T-helper 1 cell treated with Interleukin-12 subunit alpha and Interleukin-12 subunit beta and Interleukin-4 antibody, amounts not matched to agents 30 μg/mL and 1 μg/mL, for 36 hours (primary cell): ENCODE measurements around the gene PHEX.

ENCODE experiments used
- H3K27ac Mint-ChIP-seq: one replicate; pipeline ENCODE4 v1.8.0; 2021; ENCODE audit warnings: mild to moderate bottlenecking, mixed read lengths
- H3K27me3 Mint-ChIP-seq: one replicate; pipeline ENCODE4 v1.8.0; 2021; ENCODE audit warnings: low read depth, mixed read lengths
- H3K36me3 Mint-ChIP-seq: one replicate; pipeline ENCODE4 v1.8.0; 2021; ENCODE audit warnings: low read depth, mixed read lengths
- H3K4me1 Mint-ChIP-seq: one replicate; pipeline ENCODE4 v1.8.0; 2021; ENCODE audit warnings: low read depth, mixed read lengths
- H3K4me3 Mint-ChIP-seq: one replicate; pipeline ENCODE4 v1.8.0; 2021; ENCODE audit warnings: mild to moderate bottlenecking, moderate library complexity, mixed read lengths
- H3K9me3 Mint-ChIP-seq: one replicate; pipeline ENCODE4 v1.8.0; 2021; ENCODE audit warnings: mixed read lengths

Gene PHEX

DNA sequence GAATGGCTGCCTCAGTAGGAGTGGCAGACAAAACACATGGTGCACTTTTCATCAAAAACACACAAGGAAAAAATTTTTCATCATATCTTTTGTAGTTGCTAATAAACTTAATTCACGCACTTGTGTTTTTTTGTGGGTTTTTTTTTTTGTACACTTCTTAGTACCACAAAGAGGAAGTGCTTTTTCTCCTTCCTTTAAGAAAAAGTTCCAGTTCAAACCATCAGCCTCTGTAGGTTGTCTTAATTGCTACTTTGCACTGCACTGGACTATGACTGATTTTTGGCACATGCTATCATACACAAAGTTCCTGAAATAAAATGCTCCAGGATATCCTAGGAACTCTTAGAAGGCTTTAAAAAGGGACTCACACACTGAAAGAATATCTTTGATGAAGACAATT is at the start of gene PHEX:
PHEX (plus strand) TSS at position 242 of the 400 bp plus-strand sequence. CDS start 681 bp downstream, outside the sequence.
- Mint-ChIP-seq H3K36me3 (no peaks in the 10 kb centered on the region), H3K4me1 (no peaks in the 10 kb centered on the region), H3K4me3 (no peak within 1 kb of the TSS), H3K27ac (no peak within 1 kb of the TSS), H3K9me3 (no peaks in the 10 kb centered on the region), H3K27me3 (no peaks in the 10 kb centered on the region)

DNA sequence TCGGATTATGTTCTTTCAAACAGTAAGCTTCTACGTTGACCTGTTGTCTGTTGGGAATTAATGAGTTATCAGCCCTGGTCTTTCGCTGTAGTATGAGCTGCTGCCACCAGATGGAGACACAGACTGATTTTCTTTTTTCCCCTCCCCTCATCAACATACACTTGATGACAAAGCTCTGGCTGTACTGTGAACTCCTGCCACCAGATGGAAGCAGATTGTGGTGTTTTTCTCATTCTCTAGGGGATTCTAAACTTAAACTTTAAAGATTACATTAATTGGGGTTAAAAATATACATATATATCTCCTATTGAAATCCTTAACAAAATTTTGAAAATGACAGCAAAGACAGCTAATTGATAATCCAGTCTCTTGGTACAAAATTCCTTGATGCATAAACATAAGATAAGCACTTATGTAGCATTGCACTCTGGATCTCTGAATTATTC is 46.8 kb upstream of the PHEX start:
- H3K27me3 Mint-ChIP-seq: no peaks in the 10 kb centered on the region
- H3K36me3 Mint-ChIP-seq: peaks cover 11% of the 10 kb centered on the region
- H3K27ac Mint-ChIP-seq: peak overlapping the region; percentile 3

DNA sequence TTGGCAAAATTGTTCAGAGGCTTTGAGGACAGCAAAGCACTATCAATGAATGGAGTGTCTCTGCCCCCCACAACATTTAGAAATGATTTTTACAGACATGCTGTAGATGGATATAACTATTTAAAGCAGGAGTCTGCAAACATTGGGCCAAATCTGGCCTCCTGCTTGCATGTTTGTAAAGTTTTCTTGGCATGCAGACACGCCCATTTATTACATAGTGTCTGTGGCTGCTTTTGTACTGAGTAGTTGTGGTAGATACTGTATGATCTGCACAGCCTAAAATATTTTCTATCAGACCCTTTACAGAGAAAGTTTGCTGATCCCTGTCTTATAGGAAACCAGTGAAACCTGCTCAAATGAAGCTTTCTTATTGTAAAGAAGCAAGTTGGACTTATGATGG is 45.5 kb upstream of the PHEX start:
- Mint-ChIP-seq H3K4me1 (peaks cover 5% of the 10 kb centered on the region), H3K27ac (no peak overlapping the region), H3K36me3 (peaks cover 12% of the 10 kb centered on the region), H3K9me3 (no peaks in the 10 kb centered on the region), H3K4me3 (no peak overlapping the region), H3K27me3 (no peaks in the 10 kb centered on the region)

More for the DNA sequence above, 46.8 kb upstream of the PHEX start:
- no peaks in the 10 kb centered on the region for H3K9me3 Mint-ChIP-seq
- H3K4me3 Mint-ChIP-seq: no peak overlapping the region
- peaks cover 5% of the 10 kb centered on the region for H3K4me1 Mint-ChIP-seq

DNA sequence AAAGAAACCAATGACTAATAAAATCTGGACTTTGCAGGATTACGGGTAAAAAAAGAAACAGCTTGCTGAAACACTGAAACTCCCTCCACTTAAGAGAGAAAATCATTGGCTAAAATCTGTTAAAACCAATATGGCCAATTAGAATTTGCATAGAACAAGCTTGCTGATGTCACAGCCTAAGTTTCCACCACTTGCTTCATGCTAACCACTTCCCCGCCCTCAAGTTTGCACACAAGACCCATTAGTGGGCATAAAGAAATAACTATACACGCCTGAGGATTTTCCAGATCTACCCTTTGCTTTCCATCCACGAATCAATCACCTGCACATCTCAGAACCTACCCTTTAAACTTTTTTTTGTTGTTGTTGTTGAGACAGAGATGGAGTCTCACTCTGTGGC is 42.7 kb upstream of the PHEX start:
- Mint-ChIP-seq H3K4me3 (no peak overlapping the region), H3K9me3 (no peaks in the 10 kb centered on the region), H3K27me3 (no peaks in the 10 kb centered on the region), H3K4me1 (peaks cover 5% of the 10 kb centered on the region), H3K36me3 (peaks cover 18% of the 10 kb centered on the region), H3K27ac (peak overlapping the region; percentile 36)

DNA sequence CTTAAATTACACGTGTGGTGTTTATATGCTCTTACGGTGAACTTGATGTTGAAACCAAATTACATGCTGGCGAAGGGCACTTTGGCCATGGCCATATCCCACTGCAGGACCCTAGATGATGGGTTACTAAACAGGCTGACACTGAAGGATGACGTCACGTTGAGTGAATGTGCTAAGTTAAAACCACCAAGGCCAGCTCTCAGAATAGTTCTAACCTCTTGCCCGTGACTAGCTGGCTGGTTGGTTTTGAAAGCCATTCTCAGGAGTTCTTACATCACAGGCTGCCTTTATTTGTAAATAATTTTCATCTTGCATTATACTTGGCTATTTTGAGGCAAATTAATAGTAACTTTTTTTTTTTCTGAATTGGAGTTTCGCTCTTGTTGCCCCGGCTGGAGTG is 41.3 kb upstream of the PHEX start:
- no peaks in the 10 kb centered on the region for H3K9me3 Mint-ChIP-seq
- H3K27ac Mint-ChIP-seq: no peak overlapping the region
- no peaks in the 10 kb centered on the region for H3K27me3 Mint-ChIP-seq
- no peak overlapping the region for H3K4me3 Mint-ChIP-seq
- peaks cover 22% of the 10 kb centered on the region for H3K36me3 Mint-ChIP-seq
- H3K4me1 Mint-ChIP-seq: peaks cover 5% of the 10 kb centered on the region

DNA sequence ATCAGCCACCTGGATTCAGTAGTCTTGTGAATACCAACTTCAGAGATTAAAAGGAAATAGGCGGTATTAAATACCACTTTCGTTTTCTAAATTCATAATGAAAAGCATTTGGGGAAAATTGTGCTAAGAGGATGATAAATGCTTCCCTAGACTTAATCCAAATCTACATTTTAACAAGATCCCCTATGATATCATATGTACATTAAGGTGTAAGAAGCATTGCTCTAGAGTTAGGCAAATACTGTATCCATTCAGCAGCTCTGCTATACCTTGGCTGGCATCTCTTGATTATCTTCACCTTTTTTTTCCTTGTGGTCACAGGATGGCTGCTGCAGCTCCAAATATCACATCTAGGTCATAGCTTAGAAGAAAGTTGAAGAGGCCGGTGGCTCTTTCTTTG is 40.6 kb upstream of the PHEX start:
- Mint-ChIP-seq H3K27ac (no peak overlapping the region), H3K9me3 (no peaks in the 10 kb centered on the region), H3K4me1 (peaks cover 6% of the 10 kb centered on the region), H3K36me3 (peaks cover 22% of the 10 kb centered on the region), H3K4me3 (no peak overlapping the region), H3K27me3 (no peaks in the 10 kb centered on the region)

DNA sequence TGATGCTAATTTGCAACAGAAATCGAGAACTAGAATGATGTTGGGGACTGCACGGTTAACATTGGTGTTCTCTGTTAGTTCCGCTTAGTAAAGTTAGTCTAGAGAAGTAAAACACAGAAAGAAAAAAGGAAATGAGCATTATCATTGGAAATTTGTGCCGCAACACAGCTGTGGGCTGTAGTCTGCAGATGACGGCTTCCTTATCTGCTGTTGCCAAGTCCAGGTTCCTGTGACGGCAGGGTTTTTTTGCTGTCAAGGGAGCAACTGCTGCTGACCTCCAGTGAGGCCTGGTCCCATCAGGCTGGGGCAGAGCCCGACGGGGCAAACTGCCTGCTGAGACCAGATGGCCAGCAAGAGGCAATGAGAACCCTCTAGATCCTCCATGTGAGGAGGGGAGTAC is 38.9 kb upstream of the PHEX start:
- no peaks in the 10 kb centered on the region for H3K9me3 Mint-ChIP-seq
- H3K27ac Mint-ChIP-seq: no peak overlapping the region
- H3K4me3 Mint-ChIP-seq: no peak overlapping the region
- peaks cover 27% of the 10 kb centered on the region for H3K36me3 Mint-ChIP-seq
- no peaks in the 10 kb centered on the region for H3K27me3 Mint-ChIP-seq
- H3K4me1 Mint-ChIP-seq: peaks cover 11% of the 10 kb centered on the region

DNA sequence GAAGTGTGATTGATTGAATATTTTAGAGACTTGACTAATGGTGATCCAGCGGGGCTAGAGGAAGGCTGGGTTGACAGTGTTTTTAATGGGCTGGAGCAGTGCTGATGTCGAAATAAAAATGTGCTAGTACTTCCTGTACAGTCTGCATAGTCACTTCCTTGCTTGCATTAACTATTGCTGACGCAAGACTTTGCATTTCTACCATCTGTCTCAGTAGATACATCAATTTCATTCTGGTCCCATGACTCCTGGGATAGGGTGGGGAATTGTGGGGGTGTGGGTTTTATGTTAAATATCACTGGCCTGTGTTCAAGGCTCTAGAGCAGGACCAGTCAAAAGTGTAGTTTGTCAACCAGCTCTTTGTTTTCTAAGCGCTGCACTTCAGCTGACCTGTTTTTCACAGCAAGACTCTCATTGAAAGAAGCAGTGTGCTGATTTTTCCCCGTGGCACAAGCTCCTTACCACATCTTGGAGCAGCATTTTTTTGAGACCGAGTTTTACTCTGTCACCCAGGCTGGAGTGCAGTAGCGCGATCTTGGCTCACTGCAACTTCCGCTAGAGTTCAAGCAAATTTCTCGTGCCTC is 35.2 kb upstream of the PHEX start:
- Mint-ChIP-seq H3K4me1 (peaks cover 5% of the 10 kb centered on the region), H3K36me3 (peaks cover 23% of the 10 kb centered on the region), H3K4me3 (no peak overlapping the region), H3K27me3 (no peaks in the 10 kb centered on the region), H3K27ac (no peak overlapping the region), H3K9me3 (no peaks in the 10 kb centered on the region)

DNA sequence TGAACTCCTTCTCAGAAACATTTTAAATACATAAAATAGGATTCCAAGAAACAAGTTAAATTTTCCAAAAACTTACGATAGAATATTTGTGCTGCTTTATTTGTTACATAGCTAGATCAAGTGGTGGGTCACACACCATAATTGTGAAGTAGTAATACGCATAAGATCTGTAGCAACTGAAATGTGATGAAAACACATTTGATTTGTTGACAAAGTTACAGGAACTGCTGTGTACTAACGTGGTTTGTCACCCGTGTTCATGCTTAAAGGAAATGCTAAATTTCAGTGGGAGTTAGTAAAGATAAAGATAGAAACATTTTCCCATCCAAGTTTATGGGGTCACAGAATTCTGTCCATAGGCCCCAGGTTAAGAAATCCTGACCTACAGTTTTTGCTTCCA is 34.1 kb upstream of the PHEX start:
- peaks cover 6% of the 10 kb centered on the region for H3K9me3 Mint-ChIP-seq
- no peak overlapping the region for H3K27ac Mint-ChIP-seq
- no peak overlapping the region for H3K4me3 Mint-ChIP-seq
- H3K27me3 Mint-ChIP-seq: no peaks in the 10 kb centered on the region
- H3K36me3 Mint-ChIP-seq: peaks cover 28% of the 10 kb centered on the region
- peaks cover 5% of the 10 kb centered on the region for H3K4me1 Mint-ChIP-seq

DNA sequence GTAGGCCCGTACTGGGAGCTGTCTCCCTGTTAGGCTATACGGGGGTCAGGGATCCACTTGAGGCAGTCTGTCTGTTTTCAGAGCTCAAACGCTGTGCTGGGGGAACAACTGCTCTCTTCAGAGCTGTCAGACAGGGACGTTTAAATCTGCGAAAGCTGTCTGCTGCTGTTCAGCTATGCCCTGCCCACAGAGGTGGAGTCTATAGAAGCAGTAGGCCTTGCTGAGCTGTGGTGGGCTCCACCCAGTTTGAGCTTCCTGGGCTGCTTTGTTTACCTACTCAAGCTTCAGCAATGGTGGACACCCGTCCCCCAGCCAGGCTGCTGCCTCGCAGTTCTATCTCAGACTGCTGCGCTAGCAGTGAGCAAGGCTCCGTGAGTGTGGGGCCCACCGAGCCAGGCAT is 27.3 kb upstream of the PHEX start:
- H3K4me1 Mint-ChIP-seq: peaks cover 2% of the 10 kb centered on the region

DNA sequence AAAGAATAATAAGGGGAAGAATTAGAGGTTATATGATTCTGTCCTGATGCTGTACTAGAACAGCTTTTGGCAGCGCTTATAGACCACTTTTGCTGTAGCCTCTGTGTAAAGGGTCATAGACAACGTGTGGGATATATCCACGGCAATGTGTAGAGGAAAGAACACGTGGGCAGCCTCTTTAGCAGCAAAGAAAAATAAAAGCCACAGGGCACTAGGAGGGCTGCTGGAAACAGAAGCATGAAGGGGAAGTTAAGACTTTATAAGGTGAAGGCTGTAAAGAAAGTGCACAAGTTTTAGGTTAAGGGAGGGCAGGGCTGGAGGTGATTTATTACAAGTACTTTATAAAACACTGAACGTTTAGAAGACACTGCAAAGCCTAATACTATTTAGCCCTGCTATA is 20.1 kb upstream of the PHEX start:
- Mint-ChIP-seq H3K27me3 (no peaks in the 10 kb centered on the region), H3K4me1 (no peaks in the 10 kb centered on the region), H3K36me3 (no peaks in the 10 kb centered on the region), H3K4me3 (no peak overlapping the region), H3K27ac (no peak overlapping the region), H3K9me3 (no peaks in the 10 kb centered on the region)

More for the DNA sequence above, 27.3 kb upstream of the PHEX start:
- no peak overlapping the region for H3K27ac Mint-ChIP-seq
- H3K27me3 Mint-ChIP-seq: no peaks in the 10 kb centered on the region
- peaks cover 6% of the 10 kb centered on the region for H3K9me3 Mint-ChIP-seq
- H3K4me3 Mint-ChIP-seq: no peak overlapping the region
- peaks cover 14% of the 10 kb centered on the region for H3K36me3 Mint-ChIP-seq

DNA sequence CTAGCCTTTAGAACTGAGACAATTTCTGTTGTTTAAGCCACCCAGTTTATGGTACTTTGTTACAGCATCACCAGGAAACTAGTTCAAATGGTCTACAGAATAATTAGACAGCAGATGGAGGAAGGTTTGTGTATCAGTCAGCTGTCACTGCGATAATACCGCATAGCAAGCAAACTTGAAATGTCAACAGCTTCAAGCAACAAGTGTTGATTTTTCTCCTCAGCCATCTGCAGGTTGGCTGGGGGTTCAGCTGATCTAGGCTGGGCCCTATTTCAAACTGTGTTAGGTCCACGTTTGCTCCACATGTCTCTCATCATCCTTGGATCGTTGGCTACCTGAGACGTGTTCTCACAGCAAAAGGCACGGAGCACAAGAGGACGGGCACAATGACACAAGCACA is 19.2 kb upstream of the PHEX start:
- H3K36me3 Mint-ChIP-seq: no peaks in the 10 kb centered on the region
- no peaks in the 10 kb centered on the region for H3K27me3 Mint-ChIP-seq
- no peaks in the 10 kb centered on the region for H3K9me3 Mint-ChIP-seq
- no peak overlapping the region for H3K27ac Mint-ChIP-seq
- no peak overlapping the region for H3K4me3 Mint-ChIP-seq
- H3K4me1 Mint-ChIP-seq: no peaks in the 10 kb centered on the region

DNA sequence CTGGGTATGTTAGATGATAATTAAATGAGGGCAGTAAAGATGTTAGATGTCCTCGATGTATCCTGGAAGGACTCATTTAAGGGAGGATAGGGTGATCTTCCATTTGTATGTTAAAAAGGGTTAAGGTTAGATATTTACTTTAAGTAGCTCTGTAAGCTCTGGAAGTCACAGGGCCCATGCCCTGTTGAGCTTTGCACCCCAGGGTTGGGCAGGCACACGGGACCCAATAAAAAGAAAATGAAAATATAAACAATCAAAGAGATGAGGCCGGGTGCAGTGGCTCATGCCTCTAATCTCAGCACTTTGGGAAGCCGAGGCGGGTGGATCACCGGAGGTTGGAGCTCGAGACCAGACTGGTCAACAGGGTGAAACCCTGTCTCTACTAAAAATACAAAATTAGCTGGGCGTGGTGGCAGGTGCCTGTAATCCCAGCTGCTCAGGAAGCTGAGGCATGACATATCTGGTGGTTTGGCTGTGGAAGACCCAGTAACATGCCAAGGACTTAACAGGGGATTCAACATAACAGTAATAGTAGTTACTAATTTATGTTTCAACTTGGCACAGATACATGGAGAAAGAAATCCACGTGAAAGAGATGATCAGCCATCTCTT is 16.9 kb upstream of the PHEX start:
- H3K27ac Mint-ChIP-seq: no peak overlapping the region
- no peaks in the 10 kb centered on the region for H3K36me3 Mint-ChIP-seq
- H3K27me3 Mint-ChIP-seq: no peaks in the 10 kb centered on the region
- no peak overlapping the region for H3K4me3 Mint-ChIP-seq
- H3K4me1 Mint-ChIP-seq: no peaks in the 10 kb centered on the region
- H3K9me3 Mint-ChIP-seq: no peaks in the 10 kb centered on the region

DNA sequence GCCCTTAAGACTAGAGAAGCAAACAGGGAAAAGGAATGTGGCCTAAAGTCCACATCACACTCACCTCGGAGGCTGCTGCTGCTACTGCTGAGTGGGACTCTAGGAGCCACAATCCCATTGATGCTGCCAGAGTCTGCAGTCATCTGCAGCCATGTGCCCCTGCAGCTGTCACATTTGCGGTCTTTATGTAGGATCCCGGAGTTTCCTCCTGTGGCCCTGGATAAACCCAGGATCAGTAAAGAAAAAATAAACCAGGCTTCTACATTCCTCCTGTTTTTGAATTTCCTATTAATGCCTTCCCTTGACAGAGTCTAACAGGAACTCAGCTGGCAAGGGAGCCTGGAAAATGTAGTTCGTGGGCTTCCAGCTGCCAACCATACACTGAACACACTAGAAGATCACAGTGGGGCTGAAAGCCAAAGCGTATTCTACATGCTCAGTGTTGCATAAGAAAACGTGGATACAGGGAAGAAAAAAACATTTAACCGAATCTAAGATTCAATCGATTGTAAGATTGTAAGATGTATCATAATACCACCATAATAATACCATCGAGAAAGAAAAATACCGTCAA is 10.3 kb upstream of the PHEX start:
- Mint-ChIP-seq H3K27me3 (no peaks in the 10 kb centered on the region), H3K4me3 (no peak overlapping the region), H3K9me3 (no peaks in the 10 kb centered on the region)

DNA sequence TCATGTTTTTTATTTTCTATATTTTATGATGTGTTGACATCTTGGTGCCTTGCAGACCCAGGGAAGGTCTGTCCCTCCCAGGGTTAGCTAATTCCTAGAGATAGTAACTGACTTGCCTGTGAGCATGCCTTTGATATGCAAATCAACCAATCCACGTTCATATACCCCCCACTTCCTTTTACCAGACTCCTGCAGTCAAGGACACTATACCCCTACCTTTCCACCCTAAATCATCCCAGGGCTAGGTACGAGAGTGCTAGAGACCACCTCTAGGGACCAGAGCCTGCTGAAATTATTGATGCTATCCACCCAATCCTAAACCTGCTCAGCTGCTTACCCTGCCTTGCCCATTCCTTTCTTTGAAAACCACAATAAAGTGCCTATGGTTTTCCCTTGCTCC is 7.5 kb upstream of the PHEX start:
- no peak overlapping the region for H3K27ac Mint-ChIP-seq
- H3K9me3 Mint-ChIP-seq: no peaks in the 10 kb centered on the region
- H3K4me3 Mint-ChIP-seq: no peak overlapping the region
- no peaks in the 10 kb centered on the region for H3K27me3 Mint-ChIP-seq
- H3K36me3 Mint-ChIP-seq: no peaks in the 10 kb centered on the region
- H3K4me1 Mint-ChIP-seq: no peaks in the 10 kb centered on the region

More for the DNA sequence above, 10.3 kb upstream of the PHEX start:
- H3K36me3 Mint-ChIP-seq: no peaks in the 10 kb centered on the region
- H3K27ac Mint-ChIP-seq: no peak overlapping the region
- H3K4me1 Mint-ChIP-seq: no peaks in the 10 kb centered on the region
